Activated CD4-positive, alpha-beta T cell treated with anti-CD3 and anti-CD28 coated beads, Interleukin-2, amount 50 U/mL, for 48 hours (primary cell): ENCODE results near the gene ZBTB7A.

Experiments used
- DNase-seq, 2 experiments: peaks; one replicate each; pipeline ENCODE4 v3.0.0-alpha.2; 2020

Gene ZBTB7A

DNA sequence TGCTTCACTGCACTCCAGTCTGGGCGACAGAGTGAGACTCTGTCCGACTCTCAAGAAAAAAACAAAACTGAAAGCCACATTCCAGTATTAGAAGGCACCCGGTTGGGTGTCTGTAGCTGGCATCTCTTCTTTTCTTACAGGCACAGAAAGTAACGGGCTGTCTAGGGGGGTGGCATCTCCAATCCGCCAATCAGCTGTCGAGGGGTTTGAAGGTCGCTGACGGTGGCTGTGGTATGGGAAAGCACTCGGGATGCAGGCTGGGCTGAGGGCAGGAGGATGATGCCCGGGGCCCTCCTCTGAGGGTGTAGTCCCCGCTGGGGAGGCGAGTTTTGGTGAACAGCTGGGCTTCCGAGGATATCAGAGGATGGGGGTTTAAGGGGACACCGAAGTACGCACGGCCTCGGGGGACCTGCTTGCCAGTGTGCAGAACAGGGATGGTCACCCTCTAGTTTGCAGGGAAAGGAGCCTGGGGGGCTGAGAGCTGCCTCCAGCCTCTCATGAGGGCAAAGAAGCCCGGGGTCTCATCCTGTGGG, 27.0 kb upstream of the ZBTB7A start:
- DNase-seq, result no peak

DNA sequence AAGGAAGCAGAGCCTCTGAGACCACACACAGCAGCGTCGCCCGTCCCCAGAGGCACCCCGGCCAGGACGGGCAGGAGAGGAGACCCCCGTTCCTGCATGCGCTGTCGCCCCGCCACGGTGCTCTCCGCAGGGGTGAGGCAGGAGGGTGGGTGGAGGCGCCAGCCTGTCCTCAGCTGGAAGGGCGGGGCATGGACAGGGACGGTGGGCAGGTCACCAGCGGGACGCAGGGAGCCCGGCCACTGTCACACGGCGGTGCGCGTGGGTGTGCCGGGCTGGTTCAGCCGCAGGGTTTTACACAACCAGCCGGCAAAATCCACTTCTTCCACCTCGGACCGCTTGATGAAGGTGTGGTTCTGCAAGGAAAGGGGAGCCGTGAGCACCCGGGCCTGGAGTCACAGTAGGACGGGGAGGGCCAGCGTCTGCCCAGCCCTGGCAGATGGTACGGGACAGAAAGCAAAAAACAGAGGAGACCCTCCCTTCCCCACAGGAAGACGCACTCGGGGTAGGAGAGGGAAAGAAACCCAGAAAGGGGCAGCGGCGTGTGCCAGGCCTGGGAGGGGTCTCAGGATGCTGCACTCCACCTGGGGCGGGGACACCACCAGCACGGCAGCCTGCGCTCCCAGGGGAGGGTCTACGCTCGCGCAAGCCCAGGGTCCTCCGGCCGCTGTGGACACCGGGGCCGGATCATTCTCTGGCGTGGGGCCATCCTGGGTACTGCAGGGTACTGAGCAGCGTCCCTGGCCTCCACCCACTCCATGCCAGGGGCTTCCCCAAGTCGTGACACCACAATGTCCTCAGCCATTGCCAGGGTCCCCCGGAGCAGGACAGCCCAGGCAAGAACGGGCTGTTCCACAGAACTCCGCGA, 23.9 kb upstream of the ZBTB7A start:
- DNase-seq, result no peak

GRCh38 chr19:4089946-4090345, 23.2 kb upstream of the ZBTB7A start:
- no peak for DNase-seq

- peak; percentile 65 to 73 for DNase-seq
Observed at GRCh38 chr19:4089400-4089908, 22.8 kb upstream of the ZBTB7A start.

DNA sequence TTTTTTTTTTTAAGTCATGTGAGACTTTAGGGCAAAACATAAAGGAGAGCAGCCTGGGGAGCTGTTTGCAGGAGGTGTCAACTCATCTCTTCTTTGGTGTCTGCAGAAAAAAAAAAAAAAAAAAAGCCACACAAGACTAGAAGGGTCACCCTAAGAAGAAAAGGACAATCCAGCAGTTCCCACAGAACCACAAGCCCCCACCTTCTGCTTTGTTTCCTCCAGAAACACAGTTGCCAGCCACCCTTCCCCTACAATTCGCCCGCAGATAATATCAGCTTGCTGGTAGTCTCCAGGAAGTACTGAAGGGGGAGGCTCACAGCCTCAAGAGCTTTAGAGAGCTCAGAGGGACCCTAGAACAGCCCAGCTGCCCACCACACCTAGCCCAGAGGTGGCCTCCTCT, 22.3 kb upstream of the ZBTB7A start:
- peak in 1 of 2 experiments; percentile 39 for DNase-seq

GRCh38 chr19:4087787-4088679, 21.3 kb upstream of the ZBTB7A start:
- DNase-seq, result no peak

- no peak for DNase-seq
Observed at GRCh38 chr19:4086411-4086867, 19.7 kb upstream of the ZBTB7A start.

GRCh38 chr19:4084547-4084877, 17.8 kb upstream of the ZBTB7A start:
- DNase-seq, result no peak

DNA sequence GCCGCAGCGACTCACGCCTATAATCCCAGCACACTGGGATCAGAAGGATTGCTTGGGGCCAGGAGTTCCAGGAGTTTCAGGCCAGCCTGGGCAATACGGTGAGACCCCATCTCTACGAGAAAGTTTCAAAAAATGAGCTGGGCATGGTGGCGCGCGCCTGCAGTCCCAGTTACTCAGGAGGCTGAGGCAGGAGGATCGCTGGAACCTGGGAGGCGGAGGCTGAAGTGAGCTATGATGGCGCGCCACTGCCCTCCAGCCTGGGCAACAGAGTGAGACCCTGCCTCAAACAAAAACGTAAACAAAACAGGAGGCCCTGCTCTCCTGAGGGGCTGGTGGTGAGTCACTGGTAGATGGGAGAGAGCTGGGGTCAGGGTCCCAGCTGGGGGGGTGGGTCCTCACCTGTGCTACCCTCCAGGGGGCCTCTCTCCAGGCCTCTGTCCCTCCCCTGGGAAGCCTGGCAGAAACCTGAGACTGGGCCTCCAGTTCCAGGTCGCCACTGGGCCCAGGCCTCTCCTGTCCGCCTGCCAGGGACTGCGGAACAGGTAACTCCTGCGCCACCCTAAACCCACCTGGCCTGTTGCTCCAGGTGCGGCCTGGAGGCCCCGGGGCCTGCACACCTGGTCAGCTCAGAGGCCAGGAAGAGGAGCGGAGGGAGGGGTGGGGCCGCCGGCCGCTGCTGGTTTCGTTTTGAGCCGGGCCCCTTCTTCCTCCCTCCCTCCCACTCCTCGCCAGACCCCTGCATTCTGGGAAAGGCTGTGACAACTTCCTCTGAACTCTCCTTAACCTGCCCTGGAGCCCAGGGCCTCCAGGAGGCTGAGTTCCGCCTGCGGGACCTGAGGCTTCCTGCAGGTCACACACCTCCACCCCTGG, 17.2 kb upstream of the ZBTB7A start:
- peak in 1 of 2 experiments; percentile 46 for DNase-seq

DNA sequence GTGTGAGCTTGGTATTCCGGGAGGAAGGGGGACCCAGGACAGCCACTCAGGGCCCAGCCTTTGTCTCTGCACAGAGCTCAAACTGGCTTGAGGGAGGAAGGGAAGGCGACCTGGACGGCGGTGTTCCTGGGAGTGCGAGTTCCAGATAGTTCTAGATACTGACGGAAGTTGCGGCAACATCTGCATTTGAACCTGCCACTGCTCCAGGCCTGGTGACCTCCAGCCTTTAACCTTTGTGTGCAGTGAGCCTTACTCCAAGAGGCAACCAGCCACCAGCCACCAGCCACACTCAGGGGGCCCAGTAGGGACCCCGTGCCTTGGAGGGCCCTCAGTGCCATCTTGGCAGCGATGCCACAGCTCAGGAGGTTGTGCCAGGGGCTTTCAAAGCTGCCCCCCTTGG, 15.5 kb upstream of the ZBTB7A start:
- no peak for DNase-seq

- no peak for DNase-seq
Observed at GRCh38 chr19:4081441-4082129, 14.9 kb upstream of the ZBTB7A start.

DNA sequence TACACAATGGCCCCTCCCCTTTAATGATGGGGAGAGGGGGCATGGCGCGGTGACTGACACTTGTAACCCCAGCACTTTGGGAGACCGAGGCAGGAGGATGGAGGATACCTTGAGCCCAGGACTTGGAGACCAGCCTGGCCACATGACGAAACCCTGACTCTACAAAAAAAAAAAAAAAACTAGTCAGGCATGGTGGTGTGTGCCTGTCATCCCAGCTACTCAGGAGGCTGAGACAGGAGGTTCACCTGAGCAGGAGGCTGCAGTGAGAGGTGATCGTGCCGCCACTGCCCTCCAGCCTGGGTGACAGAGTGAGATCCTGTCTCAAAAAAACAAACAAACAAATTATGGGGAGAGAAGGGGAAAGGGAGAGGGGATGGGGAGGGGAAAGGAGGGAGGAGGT, 13.8 kb upstream of the ZBTB7A start:
- no peak for DNase-seq

DNA sequence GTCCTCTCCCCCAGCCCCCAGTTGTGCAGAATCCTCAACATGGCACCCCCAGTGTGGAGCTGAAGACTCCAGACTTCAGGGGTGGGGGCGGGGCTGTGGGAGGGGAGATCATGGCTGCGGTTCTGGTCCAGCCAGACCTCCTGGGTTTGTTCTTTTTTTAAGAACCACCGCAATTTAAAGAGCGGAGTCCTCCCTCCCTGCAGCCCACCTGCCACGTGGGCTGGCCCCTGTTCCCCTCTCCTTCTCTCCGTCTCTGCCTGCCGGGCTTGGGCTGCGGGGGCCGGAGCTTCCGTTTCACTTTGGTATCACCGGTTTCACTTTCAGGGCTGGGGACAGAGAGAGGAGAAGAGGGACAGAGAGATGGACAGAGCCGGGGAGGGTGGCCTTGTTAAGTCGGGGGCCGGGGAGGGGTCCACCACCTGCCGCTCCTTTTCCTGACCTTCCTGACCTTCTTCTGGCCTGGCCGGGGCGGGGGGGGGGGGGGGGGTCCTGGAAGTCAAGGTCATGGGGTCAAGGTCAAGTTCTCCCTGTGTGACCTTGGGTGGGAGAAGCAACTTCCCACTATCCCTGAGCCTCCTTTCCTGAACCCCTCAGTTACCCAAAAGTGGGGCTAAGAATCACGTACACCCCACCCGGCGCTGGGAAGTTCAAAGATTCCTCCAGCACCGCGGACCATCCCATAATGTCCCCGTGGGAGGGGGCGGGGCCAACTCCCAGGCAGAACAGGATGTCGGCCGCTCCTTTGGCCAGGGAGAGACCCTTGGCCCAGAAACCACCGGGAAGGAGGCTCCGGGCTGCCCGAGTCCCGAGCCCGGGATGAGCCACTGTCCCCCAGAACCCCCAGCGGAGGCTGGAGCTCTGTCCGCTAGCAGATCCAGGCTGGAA, 11.3 kb upstream of the ZBTB7A start:
- peak; percentile 58 to 71 for DNase-seq

- no peak for DNase-seq
Observed at GRCh38 chr19:4077007-4077374, 10.3 kb upstream of the ZBTB7A start.

DNA sequence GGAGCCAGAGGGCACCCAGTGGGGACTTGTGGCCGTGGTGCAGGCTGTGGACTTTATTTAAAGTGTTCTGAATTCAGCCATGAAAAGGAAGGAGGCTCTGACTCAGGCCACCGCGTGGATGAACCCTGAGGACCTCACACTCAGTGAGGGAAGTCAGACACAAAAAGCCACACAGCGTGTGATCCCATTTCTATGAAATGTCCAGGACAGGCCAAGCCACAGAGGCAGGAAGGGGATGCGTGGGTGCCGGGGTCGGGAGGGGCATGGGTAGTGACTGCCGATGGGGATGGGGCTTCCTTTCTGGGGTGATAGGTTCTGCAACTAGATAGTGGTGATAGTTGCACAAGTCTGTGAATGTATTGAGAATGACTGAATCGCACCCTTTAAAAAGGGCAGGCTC, 8.7 kb upstream of the ZBTB7A start:
- peak in 1 of 2 experiments; percentile 50 for DNase-seq

DNA sequence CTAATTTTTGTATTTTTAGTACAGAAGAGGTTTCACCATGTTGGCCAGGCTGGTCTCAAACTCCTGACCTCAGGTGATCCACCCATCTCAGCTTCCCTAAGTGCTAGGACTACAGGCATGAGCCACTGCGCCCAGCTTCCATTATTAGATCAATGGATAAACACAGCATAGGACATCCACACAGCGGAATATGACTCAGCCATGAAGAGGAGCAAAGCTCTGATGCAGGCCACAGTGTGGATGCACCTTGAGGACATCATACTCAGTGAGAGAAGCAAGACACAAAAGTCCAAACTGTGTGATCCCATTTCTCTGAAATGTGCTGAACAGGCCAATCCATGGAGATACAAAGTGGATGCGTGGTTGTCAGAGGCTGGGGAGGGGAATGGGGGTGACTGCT, 4.9 kb upstream of the ZBTB7A start:
- no peak for DNase-seq

- DNase-seq, result peak; percentile 70 to 73
Observed at GRCh38 chr19:4069331-4069959, 2.7 kb upstream of the ZBTB7A start.

DNA sequence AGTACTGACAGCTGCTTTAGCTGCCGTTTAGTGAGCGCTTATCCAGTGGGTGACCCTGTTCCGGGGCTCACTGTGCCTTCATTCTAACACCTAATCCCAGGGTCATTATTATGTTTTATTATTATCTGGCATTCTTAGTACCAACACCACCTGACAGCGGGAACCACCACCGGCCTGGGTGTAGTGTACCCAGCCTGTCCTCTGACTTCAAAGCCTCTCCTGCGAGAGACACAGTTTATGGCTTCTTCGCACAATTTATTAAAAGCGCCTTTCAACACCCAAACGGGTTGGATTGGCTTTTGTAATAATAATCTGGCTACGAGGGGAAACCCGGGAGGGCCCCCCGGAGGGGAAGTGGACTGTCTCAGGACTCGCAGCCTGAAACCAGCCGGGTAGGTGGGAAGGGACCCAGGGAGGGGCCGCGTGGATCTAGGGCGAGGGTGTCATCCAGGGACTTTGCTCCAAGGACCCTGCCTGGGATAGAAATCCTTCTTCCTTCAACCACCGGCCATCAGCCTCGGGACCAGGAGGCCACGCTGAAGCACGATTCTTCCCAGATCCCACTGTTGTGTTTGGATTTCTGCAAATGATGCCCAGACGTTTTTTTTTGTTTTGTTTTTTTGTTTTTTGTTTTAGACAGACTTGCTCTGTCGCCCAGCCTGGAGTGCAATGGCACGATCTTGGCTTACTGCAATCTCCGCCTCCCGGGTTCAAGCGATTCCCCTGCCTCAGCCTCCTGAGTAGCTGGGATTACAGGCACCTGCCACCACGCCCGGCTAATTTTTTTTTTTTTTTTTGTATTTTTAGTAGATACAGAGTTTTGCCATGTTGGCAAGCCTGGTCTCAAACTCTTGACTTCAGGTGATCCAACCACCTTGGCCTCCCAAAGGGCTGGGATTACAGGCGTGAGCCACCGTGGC, 1.6 kb upstream of the ZBTB7A start:
- no peak for DNase-seq

DNA sequence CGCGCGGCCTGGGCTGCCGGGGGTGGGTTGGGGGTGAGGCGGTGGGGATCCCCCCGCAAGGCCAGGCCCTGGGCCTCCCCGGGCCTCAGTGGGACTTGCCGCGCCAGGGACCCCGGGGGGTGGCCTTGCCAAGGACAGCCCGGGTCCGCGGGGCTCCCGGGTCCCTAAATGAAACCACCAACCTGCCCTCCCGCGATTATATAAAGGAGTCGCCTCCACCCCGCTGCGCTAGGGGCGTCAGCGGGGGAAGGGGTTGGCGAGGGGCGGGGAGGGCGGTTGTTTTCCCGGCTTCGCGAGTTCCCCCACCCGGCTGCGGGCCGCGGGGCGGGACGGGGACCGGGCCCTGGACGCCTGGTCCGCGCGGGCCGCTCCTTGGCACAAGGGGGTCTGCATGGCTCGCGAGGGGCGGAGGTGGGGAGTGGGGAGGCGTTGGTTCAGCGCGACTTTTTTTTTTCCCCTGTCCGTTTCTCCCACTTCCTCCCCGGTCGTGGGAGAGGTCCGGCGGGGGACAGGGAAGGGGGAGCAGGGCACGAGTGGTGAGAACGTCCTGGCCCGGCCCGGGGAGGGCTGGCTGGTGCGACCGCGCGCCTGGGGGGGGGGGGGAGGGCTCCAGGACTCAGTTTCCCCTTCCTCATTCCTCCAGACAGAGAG, 822 bp upstream of the ZBTB7A start:
- DNase-seq, result no peak
